Caki2 (cell line): Measurements from ENCODE around the gene TSPAN6. TPM values are rescaled to one million over a fixed set of nuclear protein-coding genes. Genes with fewer than 3 reads are reported as not detected.

ENCODE experiments used
- DNase-seq: peaks from one replicate; pipeline ENCODE4 v3.0.0-alpha.2; 2015; ENCODE audit warnings: low read depth
- in situ Hi-C: cut with HindIII; loops from 2 replicates; pipeline ENCODE4 v1.10.0; 2016; ENCODE audit warnings: low sequenced_read_pairs, low pct_unique_long_range_greater_than_20kb, mixed read lengths
- total RNA-seq: library from RNA; depleted of rRNA; stranded (reverse); fragments of >200 nt; shearing (Covaris generic); gene quantifications from 2 replicates; pipeline ENCODE4 v1.2.3, GENCODE V29; 2014; ENCODE audit warnings: low replicate concordance

TSPAN6 gene
- total RNA-seq, 1 experiment from 2014 or later, result 39.9 TPM

GRCh38 chrX:100649550-100650356, 13.1 kb upstream of the TSPAN6 start:
- in situ Hi-C loops, result no loop called here
- DNase-seq, result no peak

- no peak for DNase-seq
- in situ Hi-C loops, result no loop called here
Measured at GRCh38 chrX:100648458-100649417, 12.1 kb upstream of the TSPAN6 start.

DNA sequence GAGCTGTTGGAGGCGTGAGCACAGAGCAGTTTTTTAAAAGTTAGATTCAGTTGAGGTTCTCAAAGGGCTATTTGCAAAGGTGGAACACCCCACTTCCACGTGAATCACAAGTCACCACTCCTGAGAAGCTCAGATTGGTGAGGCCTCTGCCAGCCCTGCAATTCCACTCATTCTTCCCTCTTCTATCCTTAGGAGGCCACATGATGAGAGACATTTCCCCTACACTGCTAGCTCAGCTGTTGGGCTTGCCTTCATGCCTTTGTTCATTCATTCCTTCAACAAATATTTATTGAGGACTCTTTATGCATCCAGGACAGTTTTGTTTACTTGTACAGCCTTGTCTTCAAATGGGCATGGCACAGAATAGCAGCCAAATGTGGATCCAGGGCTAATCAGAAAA, 11.1 kb upstream of the TSPAN6 start:
- in situ Hi-C loops, result no loop called here
- DNase-seq, result no peak

GRCh38 chrX:100647095-100647494, 10.5 kb upstream of the TSPAN6 start:
- no peak for DNase-seq
- in situ Hi-C loops, result no loop called here

DNA sequence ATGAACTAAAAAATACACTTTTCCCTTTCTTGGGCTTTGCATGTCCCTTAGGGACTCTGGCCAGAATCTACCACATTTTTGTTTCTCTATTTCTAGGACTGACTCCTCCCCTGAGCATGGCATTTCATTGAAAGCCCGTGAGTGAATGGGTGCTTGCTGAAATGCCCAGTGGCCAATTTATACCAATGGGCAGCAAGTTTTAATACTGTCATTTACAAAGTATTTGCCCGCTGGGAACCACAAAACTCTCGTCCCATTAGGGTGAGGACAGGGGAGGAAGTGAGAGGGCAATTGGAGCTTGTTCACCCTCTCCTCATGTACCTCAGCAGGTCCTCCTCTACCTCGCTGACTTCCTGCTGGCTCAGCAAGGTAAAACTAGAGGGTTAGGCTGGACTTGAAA, 8.5 kb upstream of the TSPAN6 start:
- in situ Hi-C loops, result no loop called here
- DNase-seq, result no peak

- in situ Hi-C loops, result no loop called here
- DNase-seq, result peak; percentile 59
Measured at GRCh38 chrX:100643956-100644860, 7.6 kb upstream of the TSPAN6 start, which contains the start of gene SRPX2. Gene SRPX2 (plus strand): TSS chrX:100644199. CDS start chrX:100646323, 2,124 bp downstream.

DNA sequence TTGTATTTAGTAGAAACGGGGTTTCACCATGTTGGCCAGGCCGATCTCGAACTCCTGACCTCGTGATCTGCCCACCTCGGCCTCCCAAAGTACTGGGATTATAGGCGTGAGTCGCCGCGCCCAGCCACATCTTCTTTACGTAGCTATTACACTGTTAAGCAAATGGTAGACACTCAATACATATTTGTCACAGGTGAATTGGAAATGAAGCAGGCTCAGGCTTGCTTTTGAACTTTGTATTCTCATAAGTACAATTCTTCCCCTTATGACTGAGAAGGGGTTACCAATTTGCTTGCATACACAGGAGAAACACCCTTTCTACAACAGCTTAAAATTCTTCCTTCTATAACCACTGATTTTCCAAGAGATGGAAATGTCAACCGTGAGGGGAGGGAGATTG, 6.6 kb upstream of the TSPAN6 start:
- in situ Hi-C loops, result no loop called here
- DNase-seq, result no peak

DNA sequence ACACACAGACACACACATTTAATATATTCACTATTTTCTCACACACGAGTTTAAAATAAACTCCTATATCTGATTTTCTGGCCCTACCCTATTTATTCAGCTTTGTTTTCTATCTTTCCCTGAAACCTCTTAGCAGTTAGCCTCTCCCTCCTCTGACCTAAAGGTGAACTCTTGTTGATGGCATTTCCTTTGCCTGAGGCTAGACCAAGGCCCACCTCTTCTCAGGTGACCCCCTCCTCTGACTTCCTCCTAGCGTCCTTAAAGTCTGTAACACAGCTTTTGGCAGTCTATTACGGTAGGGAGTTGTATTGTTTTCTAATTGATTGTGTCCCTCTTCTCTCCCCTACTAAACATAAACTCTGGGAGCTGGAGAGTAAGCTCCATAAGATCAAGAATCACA, 5.7 kb upstream of the TSPAN6 start:
- no peak for DNase-seq
- in situ Hi-C loops, result no loop called here

DNA sequence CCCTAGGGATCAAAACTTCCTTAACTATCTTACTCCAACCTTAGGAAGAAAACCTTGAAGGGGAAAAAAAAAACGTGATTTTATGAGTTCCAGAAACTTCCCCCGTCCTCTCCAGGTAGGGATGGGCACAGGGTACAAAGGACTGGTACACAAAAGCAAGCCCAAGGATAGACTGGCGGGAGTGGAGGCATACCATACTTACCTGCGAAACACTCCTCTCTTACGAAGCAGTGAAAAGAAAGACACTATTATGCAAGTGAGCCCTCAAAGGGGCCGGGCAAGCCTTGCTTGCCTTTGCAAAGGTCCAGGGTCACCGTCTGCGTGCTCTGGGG, 651 bp downstream of the TSPAN6 start:
- peak; percentile 11 for DNase-seq
- in situ Hi-C loops, result no loop called here

GRCh38 chrX:100635040-100635439, 1.6 kb downstream of the TSPAN6 start:
- in situ Hi-C loops, result no loop called here
- DNase-seq, result no peak

DNA sequence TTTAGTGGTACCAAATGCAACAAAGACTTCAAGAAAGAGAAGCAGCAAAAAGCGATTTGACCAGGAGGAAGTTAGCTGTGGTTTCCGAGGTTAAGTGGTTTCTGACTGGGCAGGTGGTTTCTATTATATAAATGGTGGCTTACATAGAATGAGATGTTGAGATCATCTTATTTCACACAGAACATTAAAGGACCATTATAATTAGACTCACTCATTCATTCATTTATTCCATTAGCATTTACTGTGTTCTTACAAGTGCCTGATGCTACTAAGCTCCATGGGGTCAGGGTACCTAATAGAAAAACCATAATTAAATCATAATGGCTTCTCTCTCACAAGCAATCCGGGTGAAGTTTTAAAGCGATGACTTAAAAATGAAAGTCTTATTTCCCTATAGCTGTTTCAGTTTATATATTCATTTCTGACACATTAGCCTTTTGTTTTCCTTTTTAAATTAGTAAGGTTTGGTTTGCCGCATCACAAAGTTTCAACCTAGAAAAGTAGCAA, 10.6 kb downstream of the TSPAN6 start:
- in situ Hi-C loops, result no loop called here
- DNase-seq, result no peak

GRCh38 chrX:100623001-100623400, 13.6 kb downstream of the TSPAN6 start:
- in situ Hi-C loops, result no loop called here
- DNase-seq, result no peak

DNA sequence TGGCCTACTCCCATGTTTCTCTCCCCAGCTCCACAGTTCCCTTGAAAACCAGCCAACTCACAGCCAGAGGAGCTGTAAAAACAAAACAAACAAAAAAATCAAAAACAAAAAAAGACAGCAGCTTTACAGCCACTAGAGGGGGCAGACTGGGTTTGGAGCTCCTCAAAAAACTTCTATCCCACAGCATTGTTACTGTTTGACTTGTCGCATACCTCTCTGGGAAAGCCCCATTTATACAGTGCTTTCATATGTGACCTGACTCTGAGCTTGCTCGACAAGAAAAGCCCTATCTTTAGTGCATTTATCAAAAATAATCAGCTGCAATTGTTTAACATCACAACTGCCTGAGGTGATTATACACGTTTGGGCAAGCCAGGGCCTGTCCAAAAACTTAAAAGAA, 21.6 kb downstream of the TSPAN6 start:
- peak; percentile 74 for DNase-seq
- in situ Hi-C loops, result no loop called here

DNA sequence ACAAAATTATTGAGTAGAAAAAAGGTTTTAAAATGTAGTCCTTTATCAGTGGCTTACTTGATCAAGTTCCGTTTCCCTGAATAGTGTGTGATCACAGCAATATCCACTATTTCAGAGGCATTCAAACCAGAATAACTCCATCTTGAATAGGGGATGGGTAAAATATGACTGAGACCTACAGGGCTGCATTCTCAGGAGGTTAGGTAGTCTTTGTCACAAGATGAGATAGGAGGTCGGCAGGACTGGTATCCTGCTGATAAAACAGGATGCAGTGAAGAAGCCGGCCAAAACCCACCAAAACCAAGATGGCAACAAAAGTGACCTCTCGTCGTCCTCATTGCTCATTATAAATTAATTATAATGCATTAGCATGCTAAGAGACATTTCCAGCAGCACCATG, 24.7 kb downstream of the TSPAN6 start:
- in situ Hi-C loops, result no loop called here
- no peak for DNase-seq

GRCh38 chrX:100609591-100609990, 27.0 kb downstream of the TSPAN6 start:
- in situ Hi-C loops, result no loop called here
- no peak for DNase-seq

- no peak for DNase-seq
- in situ Hi-C loops, result no loop called here
Measured at GRCh38 chrX:100606753-100607152, 29.9 kb downstream of the TSPAN6 start.

GRCh38 chrX:100600758-100601157, 35.8 kb downstream of the TSPAN6 start:
- no peak for DNase-seq
- in situ Hi-C loops, result no loop called here

GRCh38 chrX:100600340-100600739, 36.3 kb downstream of the TSPAN6 start:
- DNase-seq, result no peak
- in situ Hi-C loops, result no loop called here
